Fibroblast of the aortic adventitia (primary cell): ENCODE data around the gene ERVK3-1. TPM values are rescaled to one million over a fixed set of nuclear protein-coding genes. Genes with fewer than 3 reads are reported as not detected.

Experiments used
- DNase-seq: peaks from one replicate; pipeline ENCODE4 v3.0.0-alpha.2; 2010; ENCODE audit warnings: low read depth
- H3K4me3 ChIP-seq: 2 replicates; pipeline ENCODE4 v1.5.1; 2011; ENCODE audit warnings: low read depth, mild to moderate bottlenecking, control low read depth, low read length, moderate library complexity
- CTCF ChIP-seq: IDR thresholded peaks from 2 replicates; pipeline ENCODE4 v1.5.1; 2011; ENCODE audit warnings: mild to moderate bottlenecking, low read length, control low read depth, inconsistent platforms; ENCODE audit not compliant: insufficient read depth
- total RNA-seq: library from RNA; depleted of rRNA; stranded (reverse); fragments of >200 nt; gene quantifications from 2 replicates; pipeline ENCODE4 v1.2.3, GENCODE V29; 2012; ENCODE audit warnings: low replicate concordance

The ERVK3-1 gene
- total RNA-seq, 1 donor = 41.1 TPM

GRCh38 chr19:58279042-58279924 is 25.9 kb upstream of the ERVK3-1 start:
- no peak for TF ChIP-seq CTCF
- peak; percentile 74 for DNase-seq

DNA sequence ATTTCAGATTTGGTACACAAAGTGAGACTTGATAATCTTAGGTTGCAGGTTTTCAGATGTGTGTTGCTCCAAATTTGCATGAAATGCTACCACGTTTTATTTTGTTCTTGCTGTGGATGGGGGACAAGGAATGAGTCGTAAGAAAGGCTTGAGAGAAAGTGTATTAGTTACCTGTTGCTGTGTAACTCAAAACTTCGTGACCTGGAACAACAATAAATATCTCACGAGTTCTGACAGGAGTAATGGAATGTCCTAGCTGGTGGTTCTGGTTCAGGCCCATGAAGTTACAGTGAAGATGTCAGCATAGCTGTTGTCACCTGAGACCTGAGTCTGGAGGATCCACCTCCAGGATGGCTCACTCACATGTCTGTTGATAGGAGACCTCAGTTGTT is 25.3 kb upstream of the ERVK3-1 start:
- peak overlapping the region; percentile 88 for H3K4me3 ChIP-seq
- TF ChIP-seq CTCF = no peak
- DNase-seq = no peak

More at GRCh38 chr19:58279042-58279924, 25.9 kb upstream of the ERVK3-1 start:
- peak overlapping the region; percentile 88 for H3K4me3 ChIP-seq

DNA sequence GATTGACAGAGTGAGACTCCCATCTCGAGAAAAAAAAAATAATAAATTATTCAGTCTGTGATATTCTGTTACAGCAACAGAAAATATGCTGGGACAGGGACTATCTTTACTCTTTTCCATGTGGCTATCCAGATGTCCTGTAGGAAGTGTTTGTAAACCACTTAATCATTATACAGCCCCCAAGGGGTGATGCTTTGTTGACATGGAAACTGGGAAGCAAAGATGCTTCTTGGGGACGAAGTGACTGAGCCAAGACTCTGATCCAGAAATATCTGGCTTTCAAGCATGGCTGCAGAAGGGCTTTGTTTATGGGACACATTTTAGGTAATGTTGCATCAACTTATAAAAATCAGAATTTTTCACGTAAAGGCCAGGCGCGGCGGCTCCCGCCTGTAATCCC is 21.0 kb upstream of the ERVK3-1 start:
- no peak for TF ChIP-seq CTCF
- DNase-seq = no peak
- no peak overlapping the region for H3K4me3 ChIP-seq

DNA sequence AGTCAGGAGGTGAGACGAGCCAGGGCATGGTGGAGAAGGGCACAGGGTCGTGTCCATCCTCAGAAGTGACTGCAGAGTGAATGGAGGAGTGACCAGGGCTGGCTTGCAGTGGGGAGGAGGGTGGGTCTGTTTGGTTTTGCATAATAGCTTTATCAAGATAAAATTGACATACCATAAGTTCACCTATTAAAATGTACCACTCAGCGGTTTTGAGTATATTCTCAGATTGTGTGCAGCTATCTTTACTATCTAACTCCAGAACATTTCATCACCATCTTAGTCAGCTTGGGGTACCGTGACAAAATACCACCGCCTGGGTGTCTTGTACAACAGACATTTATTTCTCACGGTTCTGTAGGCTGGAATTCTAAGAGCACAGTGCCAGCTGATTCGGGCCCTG is 13.2 kb upstream of the ERVK3-1 start:
- H3K4me3 ChIP-seq = no peak overlapping the region
- DNase-seq = no peak
- no peak for TF ChIP-seq CTCF

DNA sequence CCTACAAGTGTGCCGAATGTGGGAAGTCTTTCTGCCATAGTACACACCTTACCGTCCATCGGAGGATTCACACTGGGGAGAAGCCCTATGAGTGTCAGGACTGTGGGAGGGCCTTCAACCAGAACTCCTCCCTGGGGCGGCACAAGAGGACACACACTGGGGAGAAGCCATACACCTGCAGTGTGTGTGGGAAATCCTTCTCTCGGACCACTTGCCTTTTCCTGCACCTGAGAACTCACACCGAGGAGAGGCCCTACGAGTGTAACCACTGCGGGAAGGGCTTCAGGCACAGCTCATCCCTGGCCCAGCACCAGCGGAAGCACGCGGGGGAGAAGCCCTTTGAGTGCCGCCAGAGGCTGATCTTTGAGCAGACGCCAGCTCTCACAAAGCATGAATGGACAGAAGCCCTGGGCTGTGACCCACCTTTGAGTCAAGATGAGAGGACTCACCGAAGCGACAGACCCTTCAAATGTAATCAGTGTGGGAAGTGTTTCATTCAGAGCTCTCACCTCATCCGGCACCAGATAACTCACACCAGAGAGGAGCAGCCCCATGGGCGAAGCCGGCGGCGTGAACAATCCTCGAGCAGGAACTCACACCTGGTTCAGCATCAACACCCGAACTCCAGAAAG is 10.3 kb upstream of the ERVK3-1 start:
- no peak overlapping the region for H3K4me3 ChIP-seq
- TF ChIP-seq CTCF = no peak
- no peak for DNase-seq

GRCh38 chr19:58296104-58296503 is 9.1 kb upstream of the ERVK3-1 start:
- no peak for DNase-seq
- no peak overlapping the region for H3K4me3 ChIP-seq
- TF ChIP-seq CTCF = no peak
